Activated CD8-positive, alpha-beta memory T cell treated with anti-CD3 and anti-CD28 coated beads, Interleukin-2, amount 50 U/mL, for 24 hours (primary cell): ENCODE measurements around the gene ATOX1.

Experiments used
- DNase-seq: peaks from one replicate; pipeline ENCODE4 v3.0.0-alpha.2; 2020; ENCODE audit errors: extremely low read depth

ATOX1 gene

GRCh38 chr5:151770383-151771258 is 12.2 kb upstream of the ATOX1 start:
- no peak for DNase-seq

DNA sequence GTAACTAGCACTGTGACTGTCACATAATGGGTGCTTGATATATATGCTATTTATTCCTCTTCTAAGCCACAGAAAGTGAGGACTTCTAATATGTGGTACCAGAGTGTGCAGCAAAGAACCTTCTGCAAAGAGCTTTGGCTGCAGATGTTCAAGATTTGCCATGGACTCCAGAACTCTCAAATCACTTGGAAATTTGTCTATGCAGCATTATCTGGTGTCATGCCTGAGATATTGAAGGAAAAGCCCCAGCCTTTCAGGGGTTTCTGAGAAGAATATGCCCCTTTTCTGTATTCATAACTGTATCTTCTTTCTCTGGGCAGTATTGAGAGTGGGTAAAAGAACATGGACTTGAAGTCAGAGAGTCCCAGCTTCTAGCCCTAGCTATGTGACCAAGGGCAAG is 8.5 kb upstream of the ATOX1 start:
- no peak for DNase-seq

GRCh38 chr5:151764801-151765200 is 6.4 kb upstream of the ATOX1 start:
- DNase-seq: no peak

DNA sequence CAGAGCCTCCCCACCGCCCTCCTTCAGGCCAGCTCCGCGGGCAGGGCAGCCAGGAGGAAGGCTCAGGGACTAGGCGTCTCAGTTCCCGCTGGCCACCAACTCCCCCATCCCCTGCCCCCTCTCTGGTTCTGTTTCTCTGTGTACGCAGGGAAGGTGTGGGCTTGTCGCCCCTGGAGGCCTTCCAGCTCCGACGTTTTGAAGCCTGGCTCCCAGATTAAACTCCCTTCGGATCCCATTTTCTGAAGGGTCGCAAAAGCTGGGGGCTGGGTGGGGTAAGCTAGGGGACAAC is 346 bp downstream of the ATOX1 start:
- no peak for DNase-seq

DNA sequence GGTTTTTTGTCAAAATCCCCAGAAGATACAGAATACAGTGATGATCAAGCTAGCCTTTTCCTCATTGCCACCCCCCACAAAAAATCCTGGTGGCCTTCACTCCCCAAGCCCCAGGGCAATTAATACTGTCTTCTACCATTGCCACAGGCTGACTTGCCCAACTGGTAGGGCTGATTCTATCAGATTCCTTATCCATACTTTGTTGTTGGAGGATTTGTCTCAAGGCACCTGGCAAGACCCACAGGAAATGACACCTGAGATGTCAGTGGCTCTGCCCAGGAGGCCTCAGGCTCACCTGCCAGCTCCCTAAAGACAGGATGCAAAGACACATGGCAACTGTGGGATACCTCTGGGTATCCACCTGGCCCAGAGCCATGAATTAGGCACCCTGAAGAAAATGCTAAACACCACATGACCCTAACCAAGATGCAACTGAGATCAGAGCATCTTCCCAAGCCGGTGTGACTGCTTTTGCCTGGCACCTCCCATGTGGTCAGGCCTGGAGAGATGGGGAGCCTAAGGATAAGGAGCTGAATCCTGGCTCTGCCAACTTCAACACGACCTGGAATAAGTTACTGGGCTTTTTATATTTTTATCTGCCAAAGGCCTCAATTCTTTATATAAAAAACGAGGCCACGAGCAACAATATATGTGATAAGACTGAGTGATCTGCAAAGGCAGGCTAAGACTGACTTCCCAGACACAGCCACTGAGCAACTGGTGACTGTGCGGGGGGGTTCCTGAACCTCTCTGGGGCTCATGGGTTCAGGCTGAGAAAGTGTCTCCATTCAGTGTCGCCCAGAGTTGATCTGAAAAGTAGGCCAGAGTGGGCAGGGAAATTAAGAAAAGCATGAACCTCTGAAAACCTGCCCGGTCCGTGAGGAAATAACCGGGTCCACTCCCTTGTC is 944 bp downstream of the ATOX1 start:
- DNase-seq: no peak

- no peak for DNase-seq
Measured at GRCh38 chr5:151755383-151755782, 3.0 kb downstream of the ATOX1 start.

GRCh38 chr5:151751593-151751992 is 6.8 kb downstream of the ATOX1 start:
- DNase-seq: no peak

GRCh38 chr5:151751091-151751490 is 7.3 kb downstream of the ATOX1 start:
- no peak for DNase-seq

- DNase-seq: no peak
Measured at GRCh38 chr5:151750121-151750520, 8.3 kb downstream of the ATOX1 start.

- no peak for DNase-seq
Measured at GRCh38 chr5:151745071-151745705, 13.2 kb downstream of the ATOX1 start.

- no peak for DNase-seq
Measured at GRCh38 chr5:151743530-151743929, 14.9 kb downstream of the ATOX1 start.

DNA sequence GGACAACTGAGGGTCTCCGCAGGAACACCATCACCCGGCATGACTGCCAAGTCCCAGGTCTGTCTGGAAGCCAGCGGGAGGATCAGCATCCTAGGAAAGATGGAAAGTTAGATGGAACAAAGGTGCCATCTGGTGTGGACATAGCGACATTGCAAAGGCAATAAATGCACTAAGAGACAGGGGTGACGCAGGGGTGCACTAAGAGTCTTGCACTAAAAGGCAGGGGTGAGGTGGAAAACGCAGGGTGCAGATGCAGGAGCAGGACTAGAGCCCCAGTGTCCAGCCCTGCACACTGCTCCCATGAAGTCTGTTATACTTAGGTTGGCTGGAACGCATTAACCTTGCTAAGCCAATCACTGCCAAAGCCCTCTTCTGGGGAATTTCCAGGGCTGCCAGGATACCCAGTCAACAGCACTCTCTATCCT is 15.5 kb downstream of the ATOX1 start:
- no peak for DNase-seq

- DNase-seq: no peak
Measured at GRCh38 chr5:151741678-151742423, 16.6 kb downstream of the ATOX1 start.

DNA sequence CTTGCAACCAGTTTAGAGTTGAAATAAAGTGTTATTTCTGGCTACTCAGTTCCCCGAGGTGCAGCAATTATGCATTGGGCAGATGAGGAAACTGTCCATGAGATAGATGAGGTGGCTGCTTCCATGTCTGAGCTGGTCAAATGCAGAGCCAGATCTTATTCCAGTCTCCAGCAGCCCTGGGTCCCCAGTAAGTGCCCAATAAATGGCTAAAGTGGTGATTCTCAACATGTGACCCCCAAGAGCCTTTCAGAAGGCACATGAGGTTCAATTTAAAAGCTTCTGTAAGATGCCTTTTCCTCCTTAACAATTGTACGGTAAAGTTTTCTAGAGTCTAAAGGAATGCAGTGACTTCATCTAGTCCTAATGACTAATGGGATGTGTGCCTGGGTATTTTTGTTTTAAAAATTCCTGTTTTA is 17.5 kb downstream of the ATOX1 start:
- no peak for DNase-seq

- DNase-seq: peak; percentile 15
Measured at GRCh38 chr5:151740336-151740942, 18.0 kb downstream of the ATOX1 start.

- no peak for DNase-seq
Measured at GRCh38 chr5:151739939-151740335, 18.5 kb downstream of the ATOX1 start.

GRCh38 chr5:151739395-151739794 is 19.0 kb downstream of the ATOX1 start:
- DNase-seq: no peak

GRCh38 chr5:151738125-151738848 is 20.1 kb downstream of the ATOX1 start:
- DNase-seq: no peak

DNA sequence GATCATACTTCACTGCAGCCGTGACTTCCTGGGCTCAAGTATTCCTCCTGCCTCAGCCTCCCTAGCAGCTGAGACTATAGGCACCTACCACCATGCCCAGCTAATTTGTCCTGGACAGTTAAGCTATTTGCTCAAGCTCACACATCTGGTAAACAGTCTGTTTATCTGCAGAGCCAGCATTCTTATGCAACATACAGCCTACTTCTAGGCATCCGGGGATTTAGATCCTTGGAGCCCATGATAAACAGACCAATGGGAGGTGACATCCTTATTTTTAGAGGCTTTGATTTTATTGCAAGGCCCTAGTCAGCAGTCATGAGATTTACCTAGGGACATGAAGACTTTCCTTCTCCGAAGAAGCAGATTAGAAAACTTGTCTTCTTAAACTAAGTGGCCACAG is 21.0 kb downstream of the ATOX1 start:
- DNase-seq: no peak

DNA sequence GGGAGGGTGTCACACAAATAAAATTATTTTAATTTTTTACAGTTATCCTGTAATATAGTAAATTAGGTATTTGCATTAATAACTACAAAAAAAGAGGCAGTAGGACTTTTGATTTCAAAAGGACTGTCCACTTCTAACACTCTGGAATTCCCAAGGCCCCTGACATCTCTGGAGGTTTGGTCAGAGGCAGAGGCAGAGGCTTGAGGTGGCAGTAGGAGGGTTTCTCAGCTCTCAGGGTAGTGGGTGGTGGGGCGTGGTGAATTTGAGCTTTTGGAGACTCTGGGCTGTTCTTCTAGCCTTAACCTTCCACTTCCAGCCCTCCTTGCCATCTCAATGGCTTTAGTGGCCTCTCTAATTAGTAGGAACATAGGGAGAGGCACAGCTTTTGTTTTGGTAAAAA is 22.8 kb downstream of the ATOX1 start:
- DNase-seq: no peak

GRCh38 chr5:151734064-151734408 is 24.4 kb downstream of the ATOX1 start:
- DNase-seq: no peak
